ENCODE data around the gene AVPR2.

AVPR2 gene

GRCh38 chrX:153863251-153863991 is 41.1 kb upstream of the AVPR2 start:
- H3K4me3 ChIP-seq (ENCODE audit: low read depth, low read length): no peak overlapping the region
- no peak for DNase-seq (ENCODE audit: low read depth)
- no peak for TF ChIP-seq CTCF (IDR thresholded peaks at IDR 0.05; ENCODE audit: low read depth, low read length, missing control alignments)

- no peak for TF ChIP-seq CTCF (IDR thresholded peaks at IDR 0.05; ENCODE audit: low read depth, low read length, missing control alignments)
- H3K4me3 ChIP-seq (ENCODE audit: low read depth, low read length): no peak overlapping the region
- no peak for DNase-seq (ENCODE audit: low read depth)
Observed at GRCh38 chrX:153864101-153864500, 40.4 kb upstream of the AVPR2 start.

- no peak for TF ChIP-seq CTCF (IDR thresholded peaks at IDR 0.05; ENCODE audit: low read depth, low read length, missing control alignments)
- DNase-seq (ENCODE audit: low read depth): no peak
- no peak overlapping the region for H3K4me3 ChIP-seq (ENCODE audit: low read depth, low read length)
Observed at GRCh38 chrX:153864561-153865320, 39.7 kb upstream of the AVPR2 start.

- H3K4me3 ChIP-seq (ENCODE audit: low read depth, low read length): no peak overlapping the region
- TF ChIP-seq CTCF (IDR thresholded peaks at IDR 0.05; ENCODE audit: low read depth, low read length, missing control alignments): no peak
- no peak for DNase-seq (ENCODE audit: low read depth)
Observed at GRCh38 chrX:153865321-153865580, 39.2 kb upstream of the AVPR2 start.

GRCh38 chrX:153865685-153866084 is 38.8 kb upstream of the AVPR2 start:
- H3K4me3 ChIP-seq (ENCODE audit: low read depth, low read length): no peak overlapping the region
- TF ChIP-seq CTCF (IDR thresholded peaks at IDR 0.05; ENCODE audit: low read depth, low read length, missing control alignments): no peak
- DNase-seq (ENCODE audit: low read depth): no peak

GRCh38 chrX:153866302-153867019 is 38.0 kb upstream of the AVPR2 start:
- DNase-seq (ENCODE audit: low read depth): no peak
- TF ChIP-seq CTCF (IDR thresholded peaks at IDR 0.05; ENCODE audit: low read depth, low read length, missing control alignments): no peak
- H3K4me3 ChIP-seq (ENCODE audit: low read depth, low read length): no peak overlapping the region

All from GM12864 (cell line).